GM12872 (cell line): ENCODE data around the gene MTHFSD.

Experiments used
- CTCF ChIP-seq: IDR thresholded peaks from 3 replicates; pipeline ENCODE4 v1.5.1; 2011; ENCODE audit warnings: low read depth, mild to moderate bottlenecking, low read length, moderate library complexity; ENCODE audit not compliant: insufficient read depth

MTHFSD gene

GRCh38 chr16:86532526-86532815 lies 22.6 kb downstream of the MTHFSD start:
- TF ChIP-seq CTCF, result no peak

GRCh38 chr16:86531641-86532525 lies 23.2 kb downstream of the MTHFSD start:
- TF ChIP-seq CTCF, result no peak

GRCh38 chr16:86531191-86531545 lies 23.9 kb downstream of the MTHFSD start:
- no peak for TF ChIP-seq CTCF

- TF ChIP-seq CTCF, result no peak
Measured at GRCh38 chr16:86530251-86531190, 24.5 kb downstream of the MTHFSD start.

GRCh38 chr16:86529160-86529559 lies 25.9 kb downstream of the MTHFSD start:
- no peak for TF ChIP-seq CTCF

GRCh38 chr16:86528061-86528929 lies 26.7 kb downstream of the MTHFSD start:
- no peak for TF ChIP-seq CTCF

- TF ChIP-seq CTCF, result no peak
Measured at GRCh38 chr16:86527366-86527765, 27.7 kb downstream of the MTHFSD start.
